Measurements from ENCODE around the gene ANKRD11.

GRCh38 chr16:89531821-89532526, 41.6 kb upstream of the ANKRD11 start:
- no peak for TF ChIP-seq CTCF (IDR thresholded peaks at IDR 0.05; ENCODE audit: low read length)
- TF ChIP-seq EZH2 (optimal IDR thresholded peaks at IDR 0.05; ENCODE audit: low read depth, low read length): no peak

Data from MM.1S (cell line).